Epithelial cell of proximal tubule (primary cell): Measurements from ENCODE around the gene IMMP2L. TPM values are rescaled to one million over a fixed set of nuclear protein-coding genes. Genes with fewer than 3 reads are reported as not detected.
"Not testable (repeated sequence)": the region's sequence is repeated elsewhere in the genome, so short reads cannot be mapped to it uniquely, and the experiment has no call there.

Experiments
- DNase-seq: peaks from one replicate; pipeline ENCODE4 v3.0.0-alpha.2; 2011; ENCODE audit warnings: low read depth
- H3K4me3 ChIP-seq: 2 replicates; pipeline ENCODE4 v1.5.1; 2011; ENCODE audit warnings: low read depth, mild to moderate bottlenecking, low read length
- CTCF ChIP-seq: conservative IDR thresholded peaks from 2 replicates; pipeline ENCODE4 v1.5.1; 2012; ENCODE audit warnings: low read depth, mild to moderate bottlenecking, low read length
- total RNA-seq: library from RNA; depleted of rRNA; stranded (reverse); fragments of >200 nt; gene quantifications from 2 replicates; pipeline ENCODE4 v1.2.3, GENCODE V29; 2015

IMMP2L gene
- total RNA-seq, 1 donor from 2014 or later, result 8.4 TPM

GRCh38 chr7:111459065-111459756, 103.1 kb downstream of the IMMP2L start:
- no peak overlapping the region for H3K4me3 ChIP-seq
- TF ChIP-seq CTCF, result no peak
- DNase-seq, result no peak

GRCh38 chr7:111450705-111451104, 111.6 kb downstream of the IMMP2L start:
- H3K4me3 ChIP-seq, DNase-seq: not testable (repeated sequence)

- not testable (repeated sequence) for H3K4me3 ChIP-seq, DNase-seq
Measured at GRCh38 chr7:111447502-111447901, 114.8 kb downstream of the IMMP2L start.

- no peak for DNase-seq
- no peak for TF ChIP-seq CTCF
- H3K4me3 ChIP-seq, result no peak overlapping the region
Measured at GRCh38 chr7:111439977-111440376, 122.3 kb downstream of the IMMP2L start.

GRCh38 chr7:111438369-111439289, 123.7 kb downstream of the IMMP2L start:
- DNase-seq, result peak; percentile 41
- H3K4me3 ChIP-seq, result no peak overlapping the region
- no peak for TF ChIP-seq CTCF

- DNase-seq, result no peak
- no peak overlapping the region for H3K4me3 ChIP-seq
- no peak for TF ChIP-seq CTCF
Measured at GRCh38 chr7:111437736-111438135, 124.6 kb downstream of the IMMP2L start.

- no peak for TF ChIP-seq CTCF
- DNase-seq, result no peak
- H3K4me3 ChIP-seq, result no peak overlapping the region
Measured at GRCh38 chr7:111436608-111437007, 125.7 kb downstream of the IMMP2L start.

- no peak for DNase-seq
- no peak overlapping the region for H3K4me3 ChIP-seq
- TF ChIP-seq CTCF, result no peak
Measured at GRCh38 chr7:111433426-111433825, 128.9 kb downstream of the IMMP2L start.
